GM12878 (cell line): Measurements from ENCODE around the gene IGF2R. TPM values are rescaled to one million over a fixed set of nuclear protein-coding genes. Genes with fewer than 3 reads are reported as not detected.

Experiments used
- ATAC-seq: fragments of 200-7000 bp; cut with Tn5 transposase; 3 replicates; pipeline ENCODE4 v1.9.1; 2020; ENCODE audit warnings: mild to moderate bottlenecking, moderate library complexity
- BruUV-seq: library from RNA; stranded (reverse); fragments of 400-500 nt; replicated peaks from 2 replicates; lab custom pipeline; 2021; lab: Mats Ljungman, UMichigan
- CTCF ChIA-PET: fragments of 300-600 bp; sonication (Branson Sonifier 250); formaldehyde crosslinking; extraction: SDS; loops from one replicate; lab custom pipeline; 2021; ENCODE audit warnings: inconsistent platforms; lab: Yijun Ruan, JAX
- POLR2A ChIA-PET: fragments of 350-600 bp; formaldehyde crosslinking; extraction: SDS; loops from one replicate; lab custom pipeline; 2021; ENCODE audit warnings: inconsistent platforms; lab: Charles Lee
- RAD21 ChIA-PET: fragments of 300-600 bp; sonication (Branson Sonifier 250); formaldehyde crosslinking; loops from one replicate; lab custom pipeline; 2023; ENCODE audit warnings: antibody characterized with exemption; ENCODE audit not compliant: unreplicated experiment; lab: Charles Lee
- SMC1A ChIA-PET: fragments of 300-600 bp; sonication (Branson Sonifier 250); formaldehyde crosslinking; loops from one replicate; lab custom pipeline; 2023; ENCODE audit not compliant: unreplicated experiment, uncharacterized antibody; lab: Charles Lee
- DNase-seq: peaks from one replicate; pipeline ENCODE4 v3.0.0-alpha.2; 2011; ENCODE audit warnings: low read depth, low spot score
- FAIRE-seq: peaks from 3 replicates; lab custom pipeline; 2011; peaks lifted over from hg19 to GRCh38; lab: Jason Lieb, UNC
- H2AFZ ChIP-seq: 2 replicates; pipeline ENCODE4 v1.6.0; 2011; ENCODE audit warnings: low read depth, low read length, control low read depth; ENCODE audit not compliant: control insufficient read depth
- H3K27ac ChIP-seq: 2 replicates; pipeline ENCODE4 v1.5.1; 2011; ENCODE audit warnings: control low read depth; ENCODE audit not compliant: control insufficient read depth, insufficient read depth
- H3K27me3 ChIP-seq, 2 experiments: replicated peaks in 1 of 2; 2 replicates each; pipeline versions ENCODE4 v1.6.0 to v1.6.1; 2011; ENCODE audit warnings: low read length in 1 of 2; ENCODE audit not compliant: control insufficient read depth in 2 of 2, insufficient read depth in 2 of 2
- H3K36me3 ChIP-seq, 2 experiments: 2 replicates each; pipeline ENCODE4 v1.5.1; 2011; ENCODE audit warnings: low read length in 1 of 2; ENCODE audit not compliant: control insufficient read depth in 2 of 2, insufficient read depth in 2 of 2
- H3K4me1 ChIP-seq: 2 replicates; pipeline ENCODE4 v1.6.1; 2011; ENCODE audit warnings: mild to moderate bottlenecking, low read length, moderate library complexity, mixed read lengths; ENCODE audit not compliant: control insufficient read depth, insufficient read depth
- H3K4me2 ChIP-seq: 2 replicates; pipeline ENCODE4 v1.6.0; 2011; ENCODE audit warnings: control low read depth; ENCODE audit not compliant: control insufficient read depth, insufficient read depth
- H3K4me3 ChIP-seq: fragments of 200-600 bp; sonication (generic); 2 replicates; pipeline ENCODE4 v1.5.1; 2016
- H3K79me2 ChIP-seq: 2 replicates; pipeline ENCODE4 v1.6.0; 2011; ENCODE audit warnings: low read length; ENCODE audit not compliant: control insufficient read depth, insufficient read depth
- H3K9ac ChIP-seq: 2 replicates; pipeline ENCODE4 v1.8.0; 2011; ENCODE audit warnings: low read length, control low read depth, mixed read lengths; ENCODE audit not compliant: control insufficient read depth, insufficient read depth
- H3K9me3 ChIP-seq: replicated peaks from 3 replicates; pipeline ENCODE4 v1.5.1; 2011; ENCODE audit warnings: mild to moderate bottlenecking, low read length; ENCODE audit not compliant: control insufficient read depth, insufficient read depth
- H4K20me1 ChIP-seq: 2 replicates; pipeline ENCODE4 v1.6.0; 2011; ENCODE audit not compliant: control insufficient read depth, insufficient read depth
- CBFB ChIP-seq: IDR thresholded peaks from 2 replicates; pipeline ENCODE4 v1.6.1; 2016; ENCODE audit warnings: antibody characterized with exemption, low read depth
- CBX5 ChIP-seq: sonication (generic); IDR thresholded peaks from 2 replicates; pipeline ENCODE4 v1.6.1; 2016; ENCODE audit warnings: low read depth, moderate library complexity, mild to moderate bottlenecking, inconsistent platforms
- CREB1 ChIP-seq: IDR thresholded peaks from 2 replicates; pipeline ENCODE4 v1.6.1; 2012; ENCODE audit warnings: low read depth, mild to moderate bottlenecking, inconsistent platforms
- E2F4 ChIP-seq: IDR thresholded peaks from 2 replicates; pipeline ENCODE4 v1.6.1; 2012; ENCODE audit warnings: low read depth, low read length, improper control_type of control experiment
- FOXK2 ChIP-seq: fragments of 450-650 bp; IDR thresholded peaks from 2 replicates; pipeline ENCODE4 v1.6.1; 2017; ENCODE audit warnings: mild to moderate bottlenecking, moderate library complexity
- GATAD2B ChIP-seq: fragments of 450-650 bp; conservative IDR thresholded peaks from 2 replicates; pipeline ENCODE4 v1.6.1; 2017; ENCODE audit warnings: low read depth, mild to moderate bottlenecking, moderate library complexity
- MEF2A ChIP-seq: IDR thresholded peaks from 2 replicates; pipeline ENCODE4 v1.6.1; 2011; ENCODE audit warnings: low read depth, mild to moderate bottlenecking, low read length, moderate library complexity; ENCODE audit not compliant: insufficient read depth
- MLLT1 ChIP-seq: fragments of 450-650 bp; IDR thresholded peaks from 2 replicates; pipeline ENCODE4 v1.6.1; 2016; ENCODE audit warnings: mild to moderate bottlenecking
- MTA2 ChIP-seq: fragments of 450-650 bp; IDR thresholded peaks from 2 replicates; pipeline ENCODE4 v1.6.1; 2016; ENCODE audit warnings: low read depth, mild to moderate bottlenecking, moderate library complexity
- RB1 ChIP-seq: fragments of 450-650 bp; formaldehyde crosslinking; IDR thresholded peaks from 2 replicates; pipeline ENCODE4 v1.6.1; 2017; ENCODE audit warnings: mild to moderate bottlenecking, borderline replicate concordance
- REST ChIP-seq: IDR thresholded peaks from 2 replicates; pipeline ENCODE4 v1.6.1; 2012; ENCODE audit warnings: mild to moderate bottlenecking, low read depth, low read length
- SIX5 ChIP-seq: IDR thresholded peaks from 2 replicates; pipeline ENCODE4 v1.6.1; 2011; ENCODE audit warnings: mild to moderate bottlenecking, low read depth, low read length, moderate library complexity; ENCODE audit not compliant: severe bottlenecking
- SMC3 ChIP-seq: IDR thresholded peaks from 2 replicates; pipeline ENCODE4 v1.6.1; 2011; ENCODE audit warnings: low read length, improper control_type of control experiment, borderline replicate concordance
- TBL1XR1 ChIP-seq: IDR thresholded peaks from 2 replicates; pipeline ENCODE4 v1.6.1; 2012; ENCODE audit warnings: low read depth, low read length, improper control_type of control experiment
- TCF7 ChIP-seq: IDR thresholded peaks from 2 replicates; pipeline ENCODE4 v1.6.1; 2014; ENCODE audit warnings: antibody characterized with exemption, borderline replicate concordance
- ZBTB33 ChIP-seq: fragments of 450-650 bp; IDR thresholded peaks from 2 replicates; pipeline ENCODE4 v1.6.1; 2017; ENCODE audit warnings: mild to moderate bottlenecking
- WGBS: methylation state at CpG from one replicate; pipeline ENCODE4 v1.1.6; 2016; ENCODE audit warnings: low lambda C conversion rate; ENCODE audit not compliant: insufficient replicate concordance, insufficient coverage; ENCODE audit errors: missing lambda C conversion rate; 5-methylcytosine and 5-hydroxymethylcytosine counted together
- in situ Hi-C: fragments of 300-500 bp; cut with MboI; formaldehyde crosslinking; loops from 9 replicates; pipeline ENCODE4 v1.14.3; 2018; ENCODE audit warnings: mixed read lengths
- intact Hi-C: fragments of 100-400 bp; cut with micrococcal nuclease; formaldehyde crosslinking; loops from one replicate; pipeline ENCODE4 v1.14.2; 2022; ENCODE audit not compliant: unreplicated experiment
- polyA plus RNA-seq, 11 experiments: library from polyadenylated mRNA; depleted of rRNA in 4 of 11; unstranded in 6 of 11; stranded (reverse) in 5 of 11; fragments of >200 nt; fragmentation: Nextera tagmentation in 4 of 11; fragmentation: Illumina TruSeq in 1 of 11; extraction: Ambion mirVana in 4 of 11; extraction: Trizol in 1 of 11; gene quantifications; 1 replicate in 1 of 11; 2 replicates in 10 of 11; pipeline versions ENCODE4 v1.2.1 to v1.2.3, GENCODE V29; 2011 to 2016; ENCODE audit warnings: inconsistent platforms in 2 of 11, missing spikeins in 2 of 11, low read depth in 1 of 11
- total RNA-seq, 4 experiments: library from RNA; depleted of rRNA in 3 of 4; stranded (reverse); fragments of >200 nt in 3 of 4; fragmentation: Illumina TruSeq in 1 of 4; extraction: Trizol in 1 of 4; gene quantifications; 2 replicates each; pipeline versions ENCODE4 v1.2.1 to v1.2.3, GENCODE V29; 2013 to 2021

IGF2R gene
- total and polyA plus RNA-seq, 10 of the 15 experiments (the other 5 are each of a cell fraction or from before 2014, with no cell fraction given) = 1.00 to 40.1 (median 16.8) TPM

- H3K27me3 ChIP-seq = no peaks in the 10 kb centered on the region
- peak overlapping the region; percentile 77 for H3K27ac ChIP-seq
- intact Hi-C loops = loop anchor here (2.0 to 5.0 kb wide), 5 partner anchors 17 to 203 kb away; partner anchors contain the start of genes TCP1 and WTAP
- no peaks in the 10 kb centered on the region for H4K20me1 ChIP-seq
- H3K79me2 ChIP-seq = no peaks in the 10 kb centered on the region
- H3K9me3 ChIP-seq = no peaks in the 10 kb centered on the region
- RAD21 ChIA-PET = interaction anchor here (0.6 to 5.5 kb wide), 20 partner anchors 13 to 208 kb away, joined by 3 to 34 read pairs (median 4); partner anchors contain the start of genes MRPL18, TCP1 and WTAP
- peak; percentile 73 for DNase-seq
- BruUV-seq = no TSS peak
- H3K9ac ChIP-seq = peak overlapping the region; percentile 5; the same call in 1 of the 2 replicates
- WGBS = 11% methylated on average over 8 of the region's 8 CpGs
- SMC1A ChIA-PET = interaction anchor here (0.7 to 6.8 kb wide), 25 partner anchors 8 to 66 kb away, joined by 3 to 95 read pairs (median 4); partner anchors contain the start of genes IGF2R and MAS1
- POLR2A ChIA-PET = interaction anchor here (0.5 to 2.2 kb wide), 14 partner anchors 12 to 203 kb away, joined by 3 to 14 read pairs (median 5); no protein-coding TSS in a partner anchor
- H3K4me2 ChIP-seq = peak overlapping the region; percentile 6
- H3K4me3 ChIP-seq = no peak overlapping the region
- peak overlapping the region; percentile 67 for H2AFZ ChIP-seq
- in situ Hi-C loops = no loop called here
- H3K36me3 ChIP-seq = no peaks in the 10 kb centered on the region
- FAIRE-seq = no peak
- peak; percentile 81 for ATAC-seq
- CTCF ChIA-PET = interaction anchor here (0.6 to 3.7 kb wide), 8 partner anchors 11 to 919 kb away, joined by 4 to 26 read pairs (median 6); partner anchors contain the start of gene MAS1
- peaks cover 25% of the 10 kb centered on the region for H3K4me1 ChIP-seq
- TF ChIP-seq MLLT1 (peak; percentile 72), TCF7 (no peak), CREB1 (0 out of 2 replicates have a peak, but pooled peaks have one; percentile 27), TBL1XR1 (no peak; the same call in 1 of the 2 replicates), RB1 (no peak), SIX5 (no peak), CBFB (peak; percentile 39; the same call in 1 of the 2 replicates), CBX5 (peak; percentile 67; the same call in 1 of the 2 replicates), MEF2A (peak; percentile 88), E2F4 (no peak), REST (no peak), SMC3 (no peak), ZBTB33 (no peak), MTA2 (peak; percentile 89), GATAD2B (0 out of 2 replicates have a peak, but pooled peaks have one; percentile 7), FOXK2 (peak; percentile 66; the same call in 1 of the 2 replicates)
These were observed 39.1 kb upstream of the IGF2R start for GRCh38 chr6:159929819-159930218.
